SK-N-SH (cell line): ENCODE results near the gene VPS35L. TPM values are rescaled to one million over a fixed set of nuclear protein-coding genes. Genes with fewer than 3 reads are reported as not detected.
"Not testable (repeated sequence)": the region's sequence is repeated elsewhere in the genome, so short reads cannot be mapped to it uniquely, and the experiment has no call there.

Experiments
- CTCF ChIA-PET: fragments of 300-600, 350-600 bp; formaldehyde crosslinking; extraction: SDS; loops from one replicate; lab custom pipeline; 2021; lab: Yijun Ruan, JAX
- POLR2A ChIA-PET: fragments of 350-600 bp; sonication (Branson Sonifier 250); formaldehyde crosslinking; extraction: SDS; loops from one replicate; lab custom pipeline; 2020; ENCODE audit warnings: antibody characterized with exemption, inconsistent platforms; lab: Yijun Ruan, JAX
- DNase-seq: peaks from one replicate; pipeline ENCODE4 v3.0.0; 2012
- H2AFZ ChIP-seq: fragments of 200-600 bp; sonication (generic); 2 replicates; pipeline ENCODE4 v1.8.1; 2016; ENCODE audit warnings: antibody characterized with exemption, mild to moderate bottlenecking, low read depth
- H3F3A ChIP-seq: fragments of 200-600 bp; sonication (generic); replicated peaks from 2 replicates; pipeline ENCODE3; 2016; ENCODE audit warnings: antibody characterized with exemption, mild to moderate bottlenecking; ENCODE audit not compliant: insufficient read depth
- H3K27ac ChIP-seq, 2 experiments: fragments of 200-500 bp in 1 of 2; fragments of 200-600 bp in 1 of 2; sonication (Bioruptor generic) in 1 of 2; sonication (generic), shearing (Covaris generic) in 1 of 2; 2 replicates each; pipeline versions ENCODE4 v1.5.1 to v1.6.1; 2014 to 2016; ENCODE audit warnings: low read depth in 2 of 2, inconsistent platforms in 1 of 2, low read length in 1 of 2, mild to moderate bottlenecking in 1 of 2, mixed read lengths in 1 of 2
- H3K27me3 ChIP-seq: fragments of 200-600 bp; sonication (generic), shearing (Covaris generic); 2 replicates; pipeline ENCODE4 v1.6.1; 2016; ENCODE audit warnings: mixed run types; ENCODE audit not compliant: insufficient read depth
- H3K36me3 ChIP-seq, 2 experiments: fragments of 200-500 bp in 1 of 2; fragments of 200-600 bp in 1 of 2; sonication (Bioruptor generic) in 1 of 2; sonication (generic) in 1 of 2; replicated peaks in 1 of 2; 2 replicates each; pipeline versions ENCODE3 to v1.5.1; 2014 to 2016; ENCODE audit warnings: low read length in 1 of 2, mild to moderate bottlenecking in 1 of 2; ENCODE audit not compliant: insufficient read depth in 2 of 2, control insufficient read depth in 1 of 2
- H3K4me1 ChIP-seq, 2 experiments: fragments of 200-500 bp in 1 of 2; fragments of 200-600 bp in 1 of 2; sonication (Bioruptor generic) in 1 of 2; sonication (generic), shearing (Covaris generic) in 1 of 2; 2 replicates each; pipeline versions ENCODE4 v1.5.1 to v1.6.1; 2014 to 2016; ENCODE audit warnings: low read depth in 1 of 2, low read length in 1 of 2, mixed run types in 1 of 2; ENCODE audit not compliant: insufficient read depth in 2 of 2, control insufficient read depth in 1 of 2
- H3K4me2 ChIP-seq: fragments of 200-600 bp; sonication (generic), shearing (Covaris generic); 2 replicates; pipeline ENCODE4 v1.6.1; 2017; ENCODE audit warnings: mixed run types
- H3K4me3 ChIP-seq, 2 experiments: fragments of 200-500 bp in 1 of 2; fragments of 200-600 bp in 1 of 2; sonication (Bioruptor generic) in 1 of 2; sonication (generic), shearing (Covaris generic) in 1 of 2; 2 replicates each; pipeline versions ENCODE4 v1.5.1 to v1.8.1; 2014 to 2016; ENCODE audit warnings: low read depth in 2 of 2, inconsistent platforms in 1 of 2, low read length in 1 of 2, mild to moderate bottlenecking in 1 of 2, mixed read lengths in 1 of 2, moderate library complexity in 1 of 2
- H3K79me2 ChIP-seq: fragments of 200-600 bp; sonication (generic); 2 replicates; pipeline ENCODE4 v1.8.1; 2017; ENCODE audit warnings: mild to moderate bottlenecking; ENCODE audit not compliant: insufficient read depth
- H3K9ac ChIP-seq: fragments of 200-600 bp; sonication (generic); 2 replicates; pipeline ENCODE4 v1.6.1; 2017; ENCODE audit warnings: mixed run types
- H3K9me2 ChIP-seq: fragments of 200-600 bp; sonication (generic); 2 replicates; pipeline ENCODE4 v1.6.1; 2017; ENCODE audit warnings: mixed run types
- H3K9me3 ChIP-seq: fragments of 200-600 bp; sonication (generic); 2 replicates; pipeline ENCODE4 v1.6.1; 2017; ENCODE audit warnings: mixed run types, mild to moderate bottlenecking, moderate library complexity
- H4K20me1 ChIP-seq: fragments of 200-600 bp; sonication (generic); 2 replicates; pipeline ENCODE4 v1.6.1; 2017; ENCODE audit warnings: mild to moderate bottlenecking, mixed run types; ENCODE audit not compliant: insufficient read depth
- EP300 ChIP-seq, 2 experiments: IDR thresholded peaks; 2 replicates each; pipeline versions ENCODE4 v1.4.0 to v1.6.1; 2012; ENCODE audit warnings: borderline replicate concordance in 1 of 2, low read depth in 1 of 2, low read length in 1 of 2
- JUND ChIP-seq: IDR thresholded peaks from 2 replicates; pipeline ENCODE4 v1.4.0; 2012
- MEF2A ChIP-seq: IDR thresholded peaks from 2 replicates; pipeline ENCODE4 v1.4.0; 2012; ENCODE audit warnings: low read depth, borderline replicate concordance
- PBX3 ChIP-seq: IDR thresholded peaks from 2 replicates; pipeline ENCODE4; 2012
- RFX5 ChIP-seq: IDR thresholded peaks from 2 replicates; pipeline ENCODE4 v1.6.1; 2012; ENCODE audit warnings: mild to moderate bottlenecking, improper control_type of control experiment, low read length
- YY1 ChIP-seq: IDR thresholded peaks from 2 replicates; pipeline ENCODE4 v1.4.0; 2012; ENCODE audit warnings: low read depth, mild to moderate bottlenecking
- WGBS: methylation state at CpG from one replicate; pipeline ENCODE4 v1.1.6; 2017; ENCODE audit warnings: low lambda C conversion rate; 5-methylcytosine and 5-hydroxymethylcytosine counted together
- polyA plus RNA-seq, 3 experiments: library from polyadenylated mRNA; depleted of rRNA; stranded (reverse); fragments of >200 nt; gene quantifications; 2 replicates each; pipeline ENCODE4 v1.2.3, GENCODE V29; 2012

The VPS35L gene
- polyA plus RNA-seq, 1 of the 3 experiments (the other 2 are of a cell fraction), result 35.3 TPM

DNA sequence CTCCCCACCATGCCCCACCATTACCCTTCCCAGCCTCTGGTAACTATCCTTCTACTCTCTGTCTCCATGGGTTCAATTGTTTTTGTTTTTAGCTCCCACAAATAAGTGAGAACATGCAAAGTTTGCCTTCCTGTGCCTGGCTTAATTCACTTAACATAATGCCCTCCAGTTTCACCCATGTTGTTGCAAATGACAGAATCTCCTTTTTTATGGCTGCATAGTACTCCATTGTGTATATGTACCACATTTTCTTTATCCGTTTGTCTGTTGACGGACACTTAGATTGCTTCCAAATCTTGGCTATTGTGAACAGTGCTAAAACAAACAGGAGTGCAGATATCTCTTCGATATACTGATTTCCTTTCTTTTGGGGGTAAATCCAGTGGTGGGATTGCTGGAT is 109.8 kb downstream of the VPS35L start:
- CTCF ChIA-PET, H3K4me2 ChIP-seq, H3K79me2 ChIP-seq, H4K20me1 ChIP-seq, H3K4me1 ChIP-seq, H3K9me3 ChIP-seq, DNase-seq, H3K27ac ChIP-seq, H3K27me3 ChIP-seq, POLR2A ChIA-PET, H3F3A ChIP-seq, H2AFZ ChIP-seq, H3K4me3 ChIP-seq, H3K9me2 ChIP-seq, H3K9ac ChIP-seq: not testable (repeated sequence)
- WGBS, result 87% methylated on average over 3 of the region's 3 CpGs
- H3K36me3 ChIP-seq, result peaks cover 8 to 15% of the 10 kb centered on the region in 2 experiments

DNA sequence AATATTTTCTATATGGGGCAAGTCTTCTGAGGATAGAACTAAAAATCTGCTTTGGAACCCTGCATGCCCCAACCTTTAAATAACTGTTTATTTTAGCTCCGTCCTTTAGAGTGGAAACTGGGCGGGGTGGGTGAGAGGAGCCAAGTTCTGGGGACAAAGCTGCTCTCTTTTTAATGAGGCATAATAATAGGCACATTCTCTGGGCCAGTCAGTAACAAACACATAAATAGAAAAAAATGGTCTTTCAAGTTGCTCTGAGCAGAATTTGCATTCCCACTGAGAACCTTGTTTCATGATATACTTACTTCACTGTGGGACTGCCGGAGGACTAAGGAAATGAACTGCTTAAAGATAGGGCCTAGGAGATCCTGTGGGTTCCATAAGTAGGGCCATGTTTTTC is 111.0 kb downstream of the VPS35L start:
- TF ChIP-seq YY1, result no peak
- no peak for TF ChIP-seq JUND
- no peak for TF ChIP-seq MEF2A
- no peak for TF ChIP-seq RFX5
- no peak for TF ChIP-seq PBX3

GRCh38 chr16:19672378-19672777 is 116.9 kb downstream of the VPS35L start:
- no peaks in the 10 kb centered on the region for H3K27me3 ChIP-seq
- TF ChIP-seq EP300 (IDR thresholded peaks at IDR 0.05; ENCODE audit: borderline replicate concordance in 1 of 2, low read depth in 1 of 2, low read length in 1 of 2) (no peak), JUND (0 out of 2 replicates have a peak, but pooled peaks have one; percentile 6)
- no peak overlapping the region for H3K9ac ChIP-seq
- peaks cover 0 to 3% of the 10 kb centered on the region in 2 experiments; a peak in 1 of 4 replicates for H3K4me1 ChIP-seq
- H3K79me2 ChIP-seq, result no peaks in the 10 kb centered on the region
- peaks cover 3% of the 10 kb centered on the region for H3F3A ChIP-seq
- no peak overlapping the region for H2AFZ ChIP-seq
- no peaks in the 10 kb centered on the region for H4K20me1 ChIP-seq
- WGBS, result 94% methylated on average over 4 of the region's 4 CpGs
- POLR2A ChIA-PET, result no interaction called here
- H3K36me3 ChIP-seq, result peaks cover 9 to 14% of the 10 kb centered on the region in 2 experiments
- no peaks in the 10 kb centered on the region for H3K9me3 ChIP-seq
- H3K9me2 ChIP-seq, result no peaks in the 10 kb centered on the region
- CTCF ChIA-PET, result interaction anchor here (1.6 kb wide), 1 partner anchor 112 kb away, joined by 3 read pairs; no protein-coding TSS in a partner anchor
- H3K27ac ChIP-seq, result no peak overlapping the region
- H3K4me2 ChIP-seq, result no peak overlapping the region
- DNase-seq, result no peak
- H3K4me3 ChIP-seq, result no peak overlapping the region

More for the DNA sequence above, 111.0 kb downstream of the VPS35L start:
- Histone ChIP-seq H3K9me3 (no peaks in the 10 kb centered on the region), H3K4me1 (no peaks in the 10 kb centered on the region), H3K4me2 (no peak overlapping the region), H2AFZ (no peak overlapping the region), H3K27me3 (no peaks in the 10 kb centered on the region), H3K9ac (no peak overlapping the region), H3K36me3 (peaks cover 13 to 16% of the 10 kb centered on the region in 2 experiments), H4K20me1 (no peaks in the 10 kb centered on the region), H3K4me3 (no peak overlapping the region), H3F3A (no peaks in the 10 kb centered on the region), H3K9me2 (no peaks in the 10 kb centered on the region), H3K79me2 (no peaks in the 10 kb centered on the region), H3K27ac (no peak overlapping the region)
- CTCF ChIA-PET, result interaction anchor here (1.0 kb wide), 1 partner anchor 14 kb away, joined by 3 read pairs; no protein-coding TSS in a partner anchor
- 95% methylated on average over 3 of the region's 3 CpGs for WGBS
- POLR2A ChIA-PET, result no interaction called here
- DNase-seq, result no peak
